Stimulated activated CD4-positive, alpha-beta T cell treated with anti-CD3 and anti-CD28 coated beads, Interleukin-4, amount 100 ng/mL, for 48 hours (primary cell): ENCODE measurements around the gene DCUN1D2.
"Not testable (repeated sequence)": the region's sequence is repeated elsewhere in the genome, so short reads cannot be mapped to it uniquely, and the experiment has no call there.

Experiments used
- DNase-seq, 2 donors: peaks; one replicate each; pipeline ENCODE4 v3.0.0-alpha.2; 2020; ENCODE audit warnings: low read depth in 2 of 2

DCUN1D2 gene

DNA sequence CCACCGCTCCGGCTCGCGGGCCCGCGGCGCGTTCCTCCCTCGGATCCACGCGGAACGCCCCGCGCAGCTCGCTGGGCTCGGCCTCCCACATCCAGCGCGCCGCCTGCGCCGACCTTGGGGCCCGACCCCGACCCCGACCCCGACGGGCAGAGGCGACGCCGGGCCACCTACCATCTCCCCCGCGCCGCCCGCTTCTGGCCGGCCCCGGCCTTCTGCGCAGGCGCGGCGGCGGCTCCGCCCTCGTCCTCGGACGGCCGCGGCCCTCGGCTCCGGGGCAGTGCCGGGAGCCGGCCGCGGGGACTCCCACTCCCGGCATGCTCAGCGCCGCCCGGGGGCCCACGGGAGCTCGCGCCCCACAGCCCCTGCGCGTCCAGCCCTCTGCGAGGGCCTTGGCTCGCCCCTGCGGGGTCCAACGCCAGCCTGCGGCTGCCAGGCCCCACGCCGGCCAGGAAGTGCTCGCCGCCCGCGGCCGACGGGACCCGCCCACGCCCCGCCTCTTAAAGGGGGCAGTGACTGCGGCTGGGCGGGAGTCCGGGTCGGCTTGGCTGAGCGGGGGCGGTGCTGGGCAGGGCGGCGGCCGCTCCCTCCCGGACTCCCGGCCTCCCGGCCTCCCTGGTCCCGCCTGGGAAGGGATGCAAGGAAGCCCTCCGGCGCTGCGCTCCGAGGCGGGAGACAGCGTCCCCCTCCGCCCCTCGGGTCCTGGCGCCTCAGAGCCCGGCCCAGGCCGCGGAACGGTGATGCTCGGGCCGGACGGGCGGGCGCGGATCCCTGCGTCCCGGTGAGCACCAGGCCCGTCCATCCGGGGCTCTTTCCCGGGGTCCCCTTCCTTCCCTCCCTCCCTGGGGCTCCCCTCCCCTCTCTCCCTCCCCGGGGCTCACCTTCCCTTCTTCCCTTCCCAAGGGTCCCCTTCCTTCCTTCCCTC lies at the start of gene DCUN1D2:
DCUN1D2 (minus strand) TSS at position 216 of the 922 bp plus-strand sequence; CDS start at position 174, 42 bp downstream.
- peak; percentile 68 to 72 for DNase-seq

DNA sequence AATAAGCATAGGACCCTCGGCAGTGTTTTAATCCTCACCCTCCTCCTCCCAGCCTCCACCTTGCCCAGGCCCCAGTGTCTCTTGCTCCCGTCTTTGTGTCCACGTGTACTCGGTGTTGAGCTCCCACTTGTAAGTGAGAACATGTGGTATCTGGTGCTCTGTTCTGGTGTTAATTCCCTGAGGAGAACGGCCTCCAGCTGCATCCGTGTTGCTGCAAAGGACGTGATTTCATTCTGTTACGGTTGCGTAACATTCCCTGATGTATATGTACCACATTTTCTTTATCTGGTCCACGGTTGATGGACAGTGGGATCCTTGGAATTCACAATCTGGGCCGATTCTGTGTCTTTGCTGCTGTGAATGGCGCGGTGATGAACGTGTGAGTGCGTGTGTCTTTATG lies 49.3 kb upstream of the DCUN1D2 start:
- DNase-seq, result no peak

DNA sequence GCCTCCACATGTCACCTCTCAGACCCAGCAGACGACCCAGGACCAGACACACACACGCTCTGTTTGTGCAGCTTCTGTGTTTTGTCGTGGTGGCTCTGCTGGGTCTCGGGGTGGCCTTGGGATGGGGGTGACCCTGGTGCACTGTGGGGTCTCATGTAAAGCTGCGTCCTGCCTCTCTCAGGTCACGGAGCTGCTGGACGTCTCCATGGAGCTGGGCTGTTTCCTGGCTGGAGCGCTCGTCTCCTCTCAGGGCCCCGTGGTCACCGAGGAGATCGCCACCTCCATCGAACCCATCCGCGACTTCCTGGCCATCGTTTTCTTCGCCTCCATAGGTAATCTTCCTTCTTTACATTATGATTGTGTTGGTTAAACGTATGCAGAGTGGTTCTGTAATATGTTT lies 48.7 kb upstream of the DCUN1D2 start:
- DNase-seq, result no peak

DNA sequence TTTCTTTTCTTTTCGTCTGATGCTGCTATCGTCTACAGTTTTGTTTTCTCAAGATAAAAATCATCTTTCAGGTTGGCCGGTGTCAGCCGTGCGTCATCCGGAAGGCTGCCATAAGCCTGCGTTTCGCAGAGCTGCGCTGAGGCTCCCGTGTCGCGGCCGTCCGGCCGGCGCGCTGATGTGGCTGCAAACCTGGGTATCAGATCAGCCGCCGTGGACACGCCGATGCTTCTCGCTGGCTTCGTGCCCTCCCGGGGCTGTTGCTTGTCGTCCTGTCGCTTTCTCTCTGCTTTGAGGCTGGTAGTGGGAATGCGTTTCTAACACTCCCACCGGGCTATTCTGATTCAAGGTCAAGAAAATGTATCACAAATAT lies 48.2 kb upstream of the DCUN1D2 start:
- no peak for DNase-seq

DNA sequence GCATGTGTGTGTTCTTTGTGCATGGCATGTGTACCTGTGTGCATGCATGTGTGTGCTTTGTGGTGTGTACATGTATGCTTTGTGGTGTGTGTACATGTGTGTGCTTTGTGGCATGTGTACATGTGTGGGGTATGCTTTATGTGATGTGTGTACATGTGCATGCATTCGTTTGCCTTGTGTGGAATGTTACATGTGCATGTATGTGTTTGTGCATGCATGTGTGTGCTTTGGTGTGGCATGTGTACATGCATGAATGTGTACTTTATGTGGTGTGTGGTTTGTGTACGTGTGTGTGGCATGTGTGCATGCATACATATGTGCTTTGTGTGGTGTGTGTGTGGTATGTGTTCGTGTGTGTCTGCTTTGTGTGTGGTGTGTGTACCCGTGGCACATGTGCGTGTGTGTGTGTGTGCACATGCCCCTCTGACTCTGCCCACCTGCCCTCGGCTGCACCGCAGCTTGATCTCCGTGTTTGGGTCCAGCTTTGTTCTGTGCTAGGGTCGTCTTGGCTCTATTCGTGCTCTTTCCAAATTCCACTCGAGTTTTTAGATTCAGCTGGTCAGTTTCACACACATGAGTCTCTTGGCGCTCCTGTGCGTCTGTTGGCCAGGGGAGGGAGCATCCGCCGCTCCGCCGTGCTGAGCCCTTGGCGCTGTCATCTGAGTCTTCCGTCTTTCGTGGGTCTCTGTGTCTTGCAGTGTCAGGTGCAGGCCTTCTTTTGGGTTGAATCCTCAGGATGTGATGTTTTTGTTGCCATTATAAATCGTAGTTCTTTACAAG lies 47.6 kb upstream of the DCUN1D2 start:
- no peak for DNase-seq

DNA sequence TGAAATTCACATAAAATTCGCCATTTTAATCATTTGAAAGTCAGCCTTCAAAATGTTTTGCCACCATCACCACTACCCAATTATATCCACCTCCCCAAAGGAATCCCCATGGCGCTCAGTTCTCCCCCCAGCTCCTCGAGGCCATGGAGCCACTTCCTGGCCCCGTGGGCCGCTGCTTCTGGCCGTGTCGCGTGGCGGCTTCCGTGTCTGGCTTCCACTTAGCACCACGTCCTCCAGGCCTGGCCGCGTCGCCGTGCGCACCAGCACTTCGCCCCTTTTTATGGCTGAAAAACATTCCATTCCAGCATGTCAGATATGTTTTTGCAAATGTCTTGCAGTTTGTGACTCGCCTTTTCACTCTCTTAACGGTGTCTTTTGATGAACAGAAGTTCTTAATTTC lies 46.7 kb upstream of the DCUN1D2 start:
- no peak for DNase-seq

DNA sequence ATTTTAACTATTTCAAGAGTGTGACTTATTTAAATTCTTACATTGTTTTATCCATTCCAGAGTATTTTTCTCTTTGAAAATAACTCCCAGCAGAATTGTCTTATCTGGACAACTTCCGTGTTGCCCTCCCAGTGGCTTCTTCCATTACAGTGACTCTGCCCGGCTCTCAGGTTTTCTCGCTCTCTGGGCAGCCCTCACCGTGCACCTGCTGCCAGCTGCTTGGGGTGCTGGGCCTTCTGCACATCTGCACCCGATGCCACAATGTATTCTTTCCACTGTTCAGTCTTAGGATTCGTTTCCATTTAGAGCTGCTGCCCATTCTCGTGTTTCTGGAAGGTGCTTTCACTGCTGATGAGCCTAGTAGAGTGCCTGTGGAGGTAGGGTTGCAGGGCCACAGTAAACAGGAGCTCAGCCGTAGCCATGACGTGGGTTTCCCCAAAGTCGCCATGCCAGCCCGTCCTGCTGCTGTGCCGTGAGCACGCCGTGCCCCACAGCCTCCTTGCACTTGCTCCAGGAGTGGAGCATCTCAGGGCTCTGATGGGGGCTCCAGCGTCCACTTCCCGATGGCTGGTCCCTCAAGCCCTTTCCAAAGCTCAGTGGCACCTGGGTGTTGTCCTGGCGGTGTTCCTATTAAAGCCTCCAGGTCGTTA lies 46.1 kb upstream of the DCUN1D2 start:
- DNase-seq, result no peak

DNA sequence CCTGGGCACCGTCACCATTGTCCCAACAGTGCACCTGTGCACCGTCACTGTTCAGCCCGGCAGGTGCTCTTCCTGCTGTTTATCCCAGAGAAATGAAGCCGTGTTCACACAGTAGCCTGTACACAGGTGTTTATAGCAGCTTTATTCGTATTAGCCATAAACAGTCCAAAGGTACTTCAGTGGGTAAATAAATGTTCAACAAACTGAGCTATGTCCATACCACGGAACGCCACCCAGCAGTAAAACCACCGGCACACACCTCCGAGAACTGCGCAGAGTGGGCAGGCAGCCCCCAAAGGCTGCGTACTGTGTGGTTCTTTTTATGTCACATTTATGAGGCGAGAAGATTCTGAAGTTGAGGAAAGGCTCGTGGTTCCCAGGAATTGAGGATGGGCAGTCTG lies 44.9 kb upstream of the DCUN1D2 start:
- DNase-seq, result no peak

DNA sequence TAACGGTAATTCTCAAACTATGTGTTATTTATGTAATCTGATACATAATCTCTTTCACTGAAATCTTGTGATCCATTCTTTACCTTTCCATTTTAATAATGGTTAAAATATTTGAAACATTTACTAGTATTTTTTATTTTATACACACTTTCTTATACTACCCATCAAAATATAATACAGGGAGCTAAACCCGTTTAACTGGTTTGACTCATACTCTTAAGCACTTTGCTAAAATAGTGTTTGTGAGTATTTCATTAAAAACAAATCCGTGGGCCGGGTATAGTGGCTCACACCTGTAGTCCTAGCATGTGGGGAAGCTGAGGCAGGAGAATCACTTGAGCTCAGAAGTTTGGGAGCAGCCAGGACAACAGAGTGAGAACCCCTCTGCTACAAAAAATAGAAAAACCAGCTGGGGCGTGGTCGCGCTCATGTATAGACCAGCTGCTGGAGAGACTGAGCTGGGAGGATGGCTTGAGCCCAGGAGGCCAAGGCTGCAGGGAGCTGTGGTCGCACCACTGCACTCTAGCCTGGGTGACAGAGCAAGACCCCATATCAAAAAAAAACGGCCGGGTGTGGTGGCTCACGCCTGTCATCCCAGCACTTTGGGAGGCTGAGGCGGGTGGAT lies 43.8 kb upstream of the DCUN1D2 start:
- no peak for DNase-seq

DNA sequence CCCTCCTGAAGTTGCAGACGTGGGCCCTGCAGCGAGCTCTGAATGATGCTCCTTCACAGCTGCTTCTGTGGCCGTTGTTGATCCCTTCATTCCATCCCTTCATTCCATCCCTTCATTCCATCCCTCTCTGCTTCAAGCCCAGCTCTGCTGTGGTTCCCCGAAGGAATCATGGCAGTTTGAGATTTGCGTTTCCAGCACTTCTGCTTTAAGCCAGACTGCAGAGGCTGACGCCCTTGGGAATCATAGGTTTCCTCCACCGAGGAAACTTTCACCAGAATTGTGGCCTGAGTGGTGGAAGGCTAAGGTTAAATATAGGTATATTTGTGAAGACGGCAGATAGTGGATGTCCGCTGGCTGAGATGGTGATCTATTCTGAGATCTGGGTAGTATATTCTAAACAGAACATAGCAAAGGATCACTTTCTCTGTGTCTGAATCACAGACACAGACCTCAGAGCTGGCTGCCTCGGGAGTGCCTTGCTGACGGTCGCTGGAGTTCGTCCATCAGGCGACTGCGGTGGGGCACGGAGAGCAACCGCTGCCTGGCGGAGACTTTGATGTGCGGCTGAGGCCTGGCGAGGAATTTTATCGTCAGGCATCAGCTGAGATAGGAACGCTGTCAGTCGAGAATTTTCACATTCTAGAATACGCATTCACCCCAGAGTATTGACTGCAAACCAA lies 42.8 kb upstream of the DCUN1D2 start:
- DNase-seq, result no peak

DNA sequence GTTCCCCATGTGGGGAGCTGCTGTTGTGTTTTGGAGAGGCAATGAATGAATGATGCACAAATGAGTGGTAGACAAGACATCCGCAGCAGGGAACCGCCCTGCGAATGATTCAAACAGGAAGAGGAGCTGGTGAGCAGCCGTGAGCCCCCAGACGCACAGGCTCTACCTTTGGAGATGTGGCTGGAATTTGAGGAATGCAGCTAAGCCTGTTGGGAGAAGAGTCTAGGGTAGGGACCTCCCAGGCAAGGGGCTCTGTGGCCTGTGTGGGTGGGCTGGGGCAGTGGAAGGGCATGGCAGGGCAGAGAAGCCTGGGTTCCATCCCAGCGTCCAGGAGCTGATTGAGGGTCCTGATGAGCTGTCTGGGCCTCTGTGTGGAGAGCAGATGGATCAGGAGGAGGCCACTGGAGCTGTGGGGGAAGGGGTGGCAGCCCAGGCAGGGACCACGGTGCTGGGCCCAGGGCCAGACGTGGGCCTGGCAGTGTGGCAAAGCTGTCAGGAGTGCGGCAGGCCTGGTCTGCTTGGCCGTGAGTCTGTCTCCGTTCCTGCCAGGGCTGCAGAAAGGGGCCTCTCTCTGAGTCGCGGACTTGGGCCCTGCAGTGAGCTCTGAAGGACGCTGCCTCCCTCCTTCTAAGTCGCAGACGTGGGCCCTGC lies 41.8 kb upstream of the DCUN1D2 start:
- DNase-seq, result no peak

DNA sequence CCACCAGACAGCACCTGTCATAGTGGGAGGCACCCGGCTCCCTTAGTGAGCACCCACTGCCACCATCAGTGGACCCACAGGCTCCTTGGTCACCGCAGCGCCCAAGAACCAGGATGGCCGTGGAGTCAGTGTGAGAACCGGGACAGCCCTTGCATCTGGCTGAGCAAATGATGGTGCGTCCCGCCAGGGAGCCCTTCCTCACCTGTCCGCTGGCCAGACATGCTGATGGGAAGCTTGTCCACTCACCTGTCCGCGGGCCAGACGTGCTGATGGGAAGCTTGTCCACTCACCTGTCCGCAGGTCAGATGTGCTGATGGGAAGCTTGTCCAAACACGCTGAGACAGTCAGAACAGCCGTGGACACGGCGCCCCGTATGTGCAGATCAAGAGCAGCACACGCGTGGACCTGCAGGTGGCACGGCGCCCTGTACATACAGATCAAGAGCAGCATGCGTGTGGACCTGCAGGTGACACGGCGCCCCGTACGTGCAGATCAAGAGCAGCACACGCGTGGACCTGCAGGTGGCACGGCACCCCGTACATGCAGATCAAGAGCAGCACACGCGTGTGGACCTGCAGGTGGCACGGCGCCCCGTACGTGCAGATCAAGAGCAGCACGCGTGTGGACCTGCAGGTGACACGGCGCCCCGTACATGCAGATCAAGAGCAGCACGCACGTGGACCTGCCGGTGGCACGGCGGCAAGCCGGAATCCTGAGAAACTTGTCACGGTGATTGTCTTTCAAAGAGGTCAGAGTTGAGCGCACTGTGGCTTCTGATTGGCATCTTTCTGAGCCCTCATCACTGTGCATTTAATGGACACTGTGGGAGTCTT lies 40.7 kb upstream of the DCUN1D2 start:
- no peak for DNase-seq

DNA sequence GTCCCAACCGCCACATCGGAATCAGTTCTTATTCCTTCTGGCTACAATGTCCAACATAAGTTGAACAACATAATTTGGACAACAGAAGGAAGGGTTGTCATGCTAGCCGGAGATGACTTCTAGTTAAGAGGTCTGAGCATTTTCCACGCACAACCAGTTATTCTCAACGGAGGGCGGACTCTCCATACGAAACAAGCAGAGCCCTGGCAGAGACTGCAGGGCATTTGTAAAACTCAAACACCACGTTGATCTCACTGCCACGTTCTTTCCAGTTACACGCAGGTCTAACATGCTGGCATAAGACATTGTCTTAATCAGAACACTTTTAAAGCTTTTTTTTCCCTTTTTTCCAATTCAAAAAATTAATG lies 38.3 kb upstream of the DCUN1D2 start:
- DNase-seq, result no peak

DNA sequence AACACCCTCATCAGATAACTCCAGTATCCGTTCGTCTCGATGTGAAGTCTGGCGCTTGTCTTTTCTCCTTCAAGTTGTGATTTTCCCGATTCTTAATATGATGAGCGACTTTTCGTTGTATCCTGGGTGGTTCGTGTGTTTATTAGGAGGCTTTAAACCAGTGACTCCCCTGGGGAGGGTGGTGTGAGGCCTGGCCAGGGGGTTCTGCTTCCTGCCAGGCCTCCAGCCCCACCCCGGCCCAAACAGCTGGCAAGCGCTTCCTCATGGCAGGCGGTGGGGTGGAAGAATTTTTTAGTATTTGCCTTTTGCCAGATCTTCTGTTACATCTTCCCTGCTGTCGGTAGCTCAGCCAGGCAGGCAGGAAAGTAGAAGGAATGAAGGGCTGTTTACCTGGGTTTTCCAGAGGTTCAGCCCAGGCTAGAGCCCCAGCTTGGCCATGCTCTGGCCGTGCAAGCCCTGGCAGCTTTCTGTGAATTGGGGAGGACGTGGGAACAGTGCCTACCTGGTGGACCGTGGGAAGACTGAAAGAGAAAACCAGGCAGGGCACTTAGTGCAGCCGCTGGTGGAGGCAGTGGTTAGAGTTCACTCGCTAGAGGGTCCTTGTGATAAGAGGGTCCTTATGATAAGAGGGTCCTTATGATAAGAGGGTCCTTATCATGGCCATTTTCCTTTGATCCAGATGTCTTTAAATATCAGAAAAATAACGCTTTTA lies 37.7 kb upstream of the DCUN1D2 start:
- DNase-seq, result no peak

DNA sequence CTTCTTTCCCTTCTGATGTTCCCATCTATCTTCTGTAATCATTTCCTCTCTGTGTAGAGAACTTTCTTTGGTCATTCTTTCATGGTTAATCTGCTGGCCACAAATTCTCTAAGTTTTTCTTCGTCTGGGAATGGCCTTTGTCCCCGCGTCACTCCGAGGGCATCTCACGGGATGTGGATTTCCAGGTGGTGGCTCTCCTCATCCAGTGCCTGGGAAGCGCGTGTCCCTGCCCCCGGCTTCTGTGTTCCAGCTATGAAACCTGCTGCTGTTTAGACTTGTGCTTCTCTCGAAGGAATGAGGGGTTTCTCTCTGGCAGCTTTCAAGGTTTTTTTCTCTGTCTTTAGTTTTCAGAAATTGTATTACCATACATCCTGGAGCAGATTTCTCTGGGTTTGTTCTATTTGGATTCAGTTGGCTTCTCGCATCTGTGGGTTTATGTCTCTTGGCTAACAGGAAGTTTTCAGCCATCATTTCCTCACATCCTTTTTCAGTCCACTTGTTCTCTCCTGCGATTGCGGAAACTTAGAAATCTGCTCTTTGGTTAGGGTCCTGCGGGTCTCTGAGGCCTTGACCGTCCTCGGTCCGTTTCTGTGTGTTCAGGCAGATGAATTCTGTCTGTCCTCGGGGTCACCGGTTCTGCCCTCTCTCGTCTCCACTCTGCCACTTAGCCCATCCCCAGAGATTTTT lies 36.9 kb upstream of the DCUN1D2 start:
- no peak for DNase-seq

DNA sequence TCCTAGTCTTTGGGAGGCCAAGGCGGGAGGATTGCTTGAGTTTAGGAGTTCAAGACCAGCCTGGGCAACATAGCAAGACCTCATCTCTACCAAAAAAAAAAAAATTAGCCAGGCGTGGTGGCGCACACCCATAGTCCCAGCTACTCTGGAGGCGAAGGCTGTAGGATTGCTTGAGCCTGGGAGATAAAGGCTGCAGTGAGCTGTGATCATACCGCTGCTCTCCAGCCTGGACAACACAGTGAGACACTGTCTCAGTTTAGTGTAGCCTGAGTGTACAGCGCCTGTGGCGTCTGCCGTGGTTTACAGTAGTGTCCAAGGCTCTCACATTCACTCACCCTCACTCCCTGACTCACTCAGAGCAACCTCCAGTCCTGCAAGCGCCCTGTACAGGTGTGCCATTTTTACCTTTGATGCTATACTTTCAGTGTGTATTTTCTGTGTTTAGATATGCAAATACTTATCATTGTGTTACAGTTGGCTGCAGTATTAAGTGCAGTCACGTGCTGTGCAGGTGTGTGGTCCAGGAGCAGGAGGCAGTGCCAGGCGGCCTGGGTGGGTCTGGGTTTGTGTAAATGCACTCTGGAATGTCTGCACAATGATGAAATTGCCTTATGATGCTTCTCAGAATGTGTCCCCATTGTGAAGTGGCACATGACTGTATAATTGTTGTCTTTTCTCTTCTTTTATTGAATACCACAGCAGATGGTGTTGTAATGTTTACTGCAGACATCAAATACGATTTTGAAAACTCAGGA lies 36.1 kb upstream of the DCUN1D2 start:
- no peak for DNase-seq

DNA sequence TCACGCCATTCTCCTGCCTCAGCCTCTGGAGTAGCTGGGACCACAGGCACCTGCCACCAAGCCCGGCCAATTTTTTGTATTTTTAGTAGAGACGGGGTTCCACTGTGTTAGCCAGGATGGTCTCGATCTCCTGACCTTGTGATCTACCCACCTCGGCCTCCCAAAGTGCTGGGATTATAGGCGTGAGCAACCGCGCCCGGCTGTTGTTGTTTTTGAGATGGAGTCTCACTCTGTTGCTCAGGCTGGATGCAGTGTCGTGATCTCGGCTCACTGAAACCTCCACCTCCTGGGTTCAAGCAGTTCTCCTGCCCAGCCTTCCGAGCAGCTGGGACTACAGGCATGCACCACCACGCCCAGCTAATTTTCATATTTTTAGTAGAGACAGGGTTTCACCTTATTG lies 31.9 kb upstream of the DCUN1D2 start:
- not testable (repeated sequence) for DNase-seq

DNA sequence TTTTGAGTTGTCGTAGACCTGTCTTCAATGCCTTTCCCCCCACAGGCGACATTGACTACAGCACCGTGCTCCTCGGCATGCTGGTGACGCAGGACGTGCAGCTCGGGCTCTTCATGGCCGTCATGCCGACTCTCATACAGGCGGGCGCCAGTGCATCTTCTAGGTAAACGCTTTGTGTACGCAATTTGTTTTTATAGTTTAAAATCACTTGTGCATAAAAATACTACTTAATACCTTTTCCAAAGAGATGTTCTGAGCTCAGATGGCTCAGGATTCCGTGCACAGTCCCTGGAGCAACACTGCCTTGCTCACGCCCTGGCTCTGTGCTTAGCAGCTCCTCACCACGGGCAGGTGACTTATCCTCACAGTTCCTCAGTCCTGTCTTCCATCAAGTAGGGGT lies 30.1 kb upstream of the DCUN1D2 start:
- no peak for DNase-seq
